ENCODE data around the gene GTPBP3. TPM values are rescaled to one million over a fixed set of nuclear protein-coding genes. Genes with fewer than 3 reads are reported as not detected.
A peak's percentile ranks its signal among the peaks of the same experiment; 100 is the strongest.
"Not testable (repeated sequence)": the region's sequence is repeated elsewhere in the genome, so short reads cannot be mapped to it uniquely, and the experiment has no call there.

Gene GTPBP3
- total RNA-seq, 1 donor from 2014 or later = 10.6 TPM

- no peak for DNase-seq
Measured at GRCh38 chr19:17341845-17342244, 4.5 kb downstream of the GTPBP3 start.

GRCh38 chr19:17346109-17346671 lies 8.8 kb downstream of the GTPBP3 start:
- DNase-seq = peak; percentile 24

- DNase-seq = peak; percentile 39
Measured at GRCh38 chr19:17347361-17347760, 10.0 kb downstream of the GTPBP3 start.

GRCh38 chr19:17347877-17348276 lies 10.5 kb downstream of the GTPBP3 start:
- no peak for DNase-seq

- peak; percentile 74 for DNase-seq
Measured at GRCh38 chr19:17348700-17349099, 11.3 kb downstream of the GTPBP3 start.

- no peak for DNase-seq
Measured at GRCh38 chr19:17351815-17352435, 14.6 kb downstream of the GTPBP3 start.

- no peak for DNase-seq
Measured at GRCh38 chr19:17352608-17353280, 15.4 kb downstream of the GTPBP3 start.

- no peak for DNase-seq
Measured at GRCh38 chr19:17353386-17353785, 16.0 kb downstream of the GTPBP3 start.

- DNase-seq = no peak
Measured at GRCh38 chr19:17357078-17357666, 19.8 kb downstream of the GTPBP3 start.

- no peak for DNase-seq
Measured at GRCh38 chr19:17357724-17358123, 20.4 kb downstream of the GTPBP3 start.

GRCh38 chr19:17358395-17358794 lies 21.0 kb downstream of the GTPBP3 start:
- no peak for DNase-seq

GRCh38 chr19:17359905-17360800 lies 22.8 kb downstream of the GTPBP3 start:
- DNase-seq = no peak

- not testable (repeated sequence) for DNase-seq
Measured at GRCh38 chr19:17363852-17364605, 26.7 kb downstream of the GTPBP3 start.

GRCh38 chr19:17365361-17365760 lies 28.0 kb downstream of the GTPBP3 start:
- DNase-seq = no peak

GRCh38 chr19:17370026-17370587 lies 32.8 kb downstream of the GTPBP3 start:
- DNase-seq = peak; percentile 20

- DNase-seq = no peak
Measured at GRCh38 chr19:17376935-17377600, 39.7 kb downstream of the GTPBP3 start, which contains the start of gene PLVAP. TSS of gene PLVAP (minus strand) at chr19:17377342. CDS start at chr19:17377288, 54 bp downstream.

GRCh38 chr19:17378271-17378670 lies 40.9 kb downstream of the GTPBP3 start:
- no peak for DNase-seq

GRCh38 chr19:17379221-17379631 lies 41.9 kb downstream of the GTPBP3 start:
- no peak for DNase-seq

GRCh38 chr19:17380426-17381138 lies 43.2 kb downstream of the GTPBP3 start:
- no peak for DNase-seq
